Mucosa of descending colon (tissue), 3 donors: ENCODE measurements around the gene ABCA12. TPM values are rescaled to one million over a fixed set of nuclear protein-coding genes. Genes with fewer than 3 reads are reported as not detected.

ENCODE experiments used
- ATAC-seq: fragments of 200-7000 bp; cut with Tn5 transposase; one replicate; pipeline ENCODE4 v1.9.1; 2020; ENCODE audit warnings: mild to moderate bottlenecking, moderate library complexity
- DNase-seq, 3 donors: peaks; one replicate each; pipeline ENCODE4 v3.0.0-alpha.2; 2020
- H3K36me3 ChIP-seq: fragments of 200-600 bp; one replicate; pipeline ENCODE4 v1.8.0; 2021; ENCODE audit warnings: low read depth, mild to moderate bottlenecking
- H3K4me1 ChIP-seq: fragments of 200-600 bp; one replicate; pipeline ENCODE4 v1.8.0; 2021; ENCODE audit warnings: low read depth, mild to moderate bottlenecking
- H3K4me3 ChIP-seq: fragments of 200-600 bp; one replicate; pipeline ENCODE4 v1.8.0; 2021; ENCODE audit warnings: mild to moderate bottlenecking
- H3K9me3 ChIP-seq: fragments of 200-600 bp; one replicate; pipeline ENCODE4 v1.8.0; 2021; ENCODE audit warnings: mild to moderate bottlenecking
- CTCF ChIP-seq: fragments of 200-600 bp; IDR thresholded peaks from one replicate; pipeline ENCODE4 v1.8.0; 2022; ENCODE audit warnings: antibody characterized with exemption, mild to moderate bottlenecking
- intact Hi-C, 2 donors: fragments of 100-400 bp; cut with DNase I in 1 of 2; cut with micrococcal nuclease in 1 of 2; formaldehyde crosslinking; loops; one replicate each; pipeline versions ENCODE4 v1.11.0 to v1.11.1; 2022; cut with DNase I, micrococcal nuclease
- total RNA-seq, 3 donors: library from RNA; stranded (reverse); fragmentation: NEBNext Ultra II Directional in 2 of 3; extraction: Animal tissue kit (Norgen Biotek cat#: 25700) in 2 of 3; gene quantifications; one replicate each; pipeline versions ENCODE4 v1.2.1 to v1.2.4, GENCODE V29; 2021 to 2023
- donor health status: DM: no; HTN: no; CAD: no; lungs with moderate emphysema.
- donor health status: DM: no; HTN: no; CAD: no.
- donor health status: DM: no; HTN: yes; CAD: no.

The ABCA12 gene
- total RNA-seq, 3 donors from 2014 or later: 0.05 to 1.1 TPM; not detected in 1

GRCh38 chr2:215022910-215023309 lies 115.5 kb downstream of the ABCA12 start:
- no peaks in the 10 kb centered on the region for H3K9me3 ChIP-seq
- ATAC-seq: no peak
- H3K4me3 ChIP-seq: no peak overlapping the region
- TF ChIP-seq CTCF: no peak
- no peaks in the 10 kb centered on the region for H3K36me3 ChIP-seq
- no peaks in the 10 kb centered on the region for H3K4me1 ChIP-seq
- intact Hi-C loops: no loop called here
- DNase-seq: no peak

GRCh38 chr2:215022418-215022817 lies 116.0 kb downstream of the ABCA12 start:
- DNase-seq (no peak), ATAC-seq (no peak)
- no peak for TF ChIP-seq CTCF

GRCh38 chr2:215020283-215020682 lies 118.1 kb downstream of the ABCA12 start:
- no peak for TF ChIP-seq CTCF
- H3K36me3 ChIP-seq: no peaks in the 10 kb centered on the region
- ATAC-seq (no peak), DNase-seq (no peak)
- intact Hi-C loops: no loop called here
- no peaks in the 10 kb centered on the region for H3K9me3 ChIP-seq
- no peak overlapping the region for H3K4me3 ChIP-seq
- no peaks in the 10 kb centered on the region for H3K4me1 ChIP-seq

More at GRCh38 chr2:215022418-215022817, 116.0 kb downstream of the ABCA12 start:
- H3K36me3 ChIP-seq: no peaks in the 10 kb centered on the region
- no peak overlapping the region for H3K4me3 ChIP-seq
- H3K9me3 ChIP-seq: no peaks in the 10 kb centered on the region
- intact Hi-C loops: no loop called here
- H3K4me1 ChIP-seq: no peaks in the 10 kb centered on the region

GRCh38 chr2:215019521-215020145 lies 118.8 kb downstream of the ABCA12 start:
- ATAC-seq: no peak
- Histone ChIP-seq H3K9me3 (no peaks in the 10 kb centered on the region), H3K36me3 (no peaks in the 10 kb centered on the region), H3K4me3 (no peak overlapping the region), H3K4me1 (no peaks in the 10 kb centered on the region)
- no peak for DNase-seq
- no peak for TF ChIP-seq CTCF
- intact Hi-C loops: no loop called here

- intact Hi-C loops: no loop called here
- ATAC-seq (no peak), DNase-seq (no peak)
- Histone ChIP-seq H3K36me3 (no peaks in the 10 kb centered on the region), H3K4me3 (no peak overlapping the region), H3K4me1 (no peaks in the 10 kb centered on the region), H3K9me3 (no peaks in the 10 kb centered on the region)
- no peak for TF ChIP-seq CTCF
Measured at GRCh38 chr2:215019085-215019484, 119.3 kb downstream of the ABCA12 start.

- DNase-seq (no peak), ATAC-seq (no peak)
- intact Hi-C loops: no loop called here
- no peak for TF ChIP-seq CTCF
- H3K4me1 ChIP-seq: no peaks in the 10 kb centered on the region
- no peaks in the 10 kb centered on the region for H3K36me3 ChIP-seq
- H3K4me3 ChIP-seq: no peak overlapping the region
- no peaks in the 10 kb centered on the region for H3K9me3 ChIP-seq
Measured at GRCh38 chr2:215015421-215015820, 123.0 kb downstream of the ABCA12 start.
